HG03159 (cell line): ENCODE measurements around the gene FSHB.
A peak's percentile ranks its signal among the peaks of the same experiment; 100 is the strongest.
"Not testable (repeated sequence)": the region's sequence is repeated elsewhere in the genome, so short reads cannot be mapped to it uniquely, and the experiment has no call there.

Experiments used
- ATAC-seq: cut with Tn5 transposase; IDR thresholded peaks from one replicate; pipeline ENCODE4 v1.9.1; 2021; ENCODE audit warnings: mild to moderate bottlenecking, moderate library complexity; ENCODE audit not compliant: unreplicated experiment

Gene FSHB

GRCh38 chr11:30261821-30262220 lies 31.0 kb downstream of the FSHB start:
- no peak for ATAC-seq

GRCh38 chr11:30268638-30269037 lies 37.8 kb downstream of the FSHB start:
- not testable (repeated sequence) for ATAC-seq

- ATAC-seq = no peak
Measured at GRCh38 chr11:30270671-30271070, 39.9 kb downstream of the FSHB start.

GRCh38 chr11:30277176-30277575 lies 46.4 kb downstream of the FSHB start:
- no peak for ATAC-seq

GRCh38 chr11:30279796-30280195 lies 49.0 kb downstream of the FSHB start:
- no peak for ATAC-seq

GRCh38 chr11:30281476-30282288 lies 50.9 kb downstream of the FSHB start:
- peak; percentile 22 for ATAC-seq

GRCh38 chr11:30282289-30282631 lies 51.4 kb downstream of the FSHB start:
- ATAC-seq = peak; percentile 74
